Measurements from ENCODE around the gene CHRND. TPM values are rescaled to one million over a fixed set of nuclear protein-coding genes. Genes with fewer than 3 reads are reported as not detected.
A peak's percentile ranks its signal among the peaks of the same experiment; 100 is the strongest.

The CHRND gene
- total and polyA plus RNA-seq, 2 of the 13 experiments (the other 11 are each of a cell fraction or from before 2014, with no cell fraction given): 0.18 TPM; not detected in 1

GRCh38 chr2:232550354-232551249 is 24.6 kb downstream of the CHRND start, which contains the start of the genes EIF4E2 and TIGD1 (continued):
- TF ChIP-seq TERF1 (CRISPR knock-in tag; IDR thresholded peaks at IDR 0.05): peak; percentile 92; the same call in 1 of the 2 replicates
- peak; percentile 82; the same call in 1 of the 2 replicates for TF ChIP-seq ZBTB49 (CRISPR knock-in tag; IDR thresholded peaks at IDR 0.05; ENCODE audit: borderline replicate concordance)
- peak; percentile 96 for TF ChIP-seq ZSCAN12 (CRISPR knock-in tag; IDR thresholded peaks at IDR 0.05)
- TF ChIP-seq CCDC6 (CRISPR knock-in tag; IDR thresholded peaks at IDR 0.05): peak; percentile 97
- TF ChIP-seq ZNF639 (CRISPR knock-in tag; conservative IDR thresholded peaks at IDR 0.05): peak; percentile 97
- TF ChIP-seq MAFF (IDR thresholded peaks at IDR 0.05; ENCODE audit: low read depth, low read length): no peak; the same call in 1 of the 2 replicates
- no peak; the same call in none of the 2 replicates for TF ChIP-seq DNMT3B (CRISPR knock-in tag; conservative IDR thresholded peaks at IDR 0.05)
- TF ChIP-seq HMGXB3 (CRISPR knock-in tag; IDR thresholded peaks at IDR 0.05; ENCODE audit: borderline replicate concordance): peak; percentile 94
- no peak for TF ChIP-seq HDAC6 (IDR thresholded peaks at IDR 0.05; ENCODE audit: low read depth, low read length)
- no peak for TF ChIP-seq SMARCE1 (IDR thresholded peaks at IDR 0.05; ENCODE audit: borderline replicate concordance)
- peak; percentile 99 for TF ChIP-seq IRF9 (CRISPR knock-in tag; IDR thresholded peaks at IDR 0.05; ENCODE audit: borderline replicate concordance)
- TF ChIP-seq ZNF296 (CRISPR knock-in tag; conservative IDR thresholded peaks at IDR 0.05): peak; percentile 38; the same call in 1 of the 2 replicates
- peak; percentile 100 for TF ChIP-seq ZNF772 (CRISPR knock-in tag; IDR thresholded peaks at IDR 0.05)
- TF ChIP-seq KLF13 (CRISPR knock-in tag; IDR thresholded peaks at IDR 0.05): 0 out of 2 replicates have a peak, but pooled peaks have one; percentile 35
- peak; percentile 61; the same call in 1 of the 2 replicates for TF ChIP-seq CREM (IDR thresholded peaks at IDR 0.05)
- no peak for TF ChIP-seq CREM (CRISPR knock-in tag; IDR thresholded peaks at IDR 0.05)
- TF ChIP-seq ZNF530 (CRISPR knock-in tag; IDR thresholded peaks at IDR 0.05; ENCODE audit: low read depth): peak; percentile 31; the same call in 1 of the 2 replicates
- TF ChIP-seq KDM2A (CRISPR knock-in tag; IDR thresholded peaks at IDR 0.05; ENCODE audit: borderline replicate concordance, low read depth): peak; percentile 99
